ENCODE data around the gene POLL. TPM values are rescaled to one million over a fixed set of nuclear protein-coding genes. Genes with fewer than 3 reads are reported as not detected.
"Not testable (repeated sequence)": the region's sequence is repeated elsewhere in the genome, so short reads cannot be mapped to it uniquely, and the experiment has no call there.

Gene POLL
- total and polyA plus RNA-seq, 11 donors = 12.3 to 21.6 (median 17.7) TPM

DNA sequence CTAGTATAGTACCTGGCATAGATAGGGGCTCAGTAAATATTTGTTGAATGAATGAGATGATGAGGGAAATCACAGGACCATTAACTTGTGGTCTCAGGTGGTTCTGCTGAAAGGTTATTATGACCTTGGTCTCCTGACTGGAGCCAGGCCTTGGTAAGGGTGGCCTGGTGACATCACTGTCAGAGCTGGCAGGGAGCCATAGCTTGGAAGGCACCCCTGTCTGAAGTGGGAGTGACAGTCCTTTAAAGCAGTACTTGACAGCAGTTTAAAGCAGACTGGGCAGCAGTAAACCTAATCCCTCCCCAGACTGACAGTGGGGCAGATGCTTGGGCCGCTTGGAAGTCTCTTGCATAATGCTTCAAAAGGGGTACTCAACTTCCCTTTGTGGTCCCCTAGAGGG lies 13.5 kb upstream of the POLL start:
- Histone ChIP-seq H3K4me3 (no peak overlapping the region), H3K36me3 (peaks cover 0 to 42% (median 14%) of the 10 kb centered on the region in 9 donors), H3K27ac (no peak overlapping the region), H3K9me3 (no peaks in the 10 kb centered on the region), H3K27me3 (no peaks in the 10 kb centered on the region), H3K4me1 (peaks cover 0 to 16% (median 4%) of the 10 kb centered on the region in 12 donors)
- 31 to 60% (median 47%) methylated on average over 1 of the region's 1 CpG for WGBS, 4 donors
- intact Hi-C loops (cut with DNase I) = loop anchor here in 3 of 10 donors (5.0 to 10.0 kb wide), 3 partner anchors 93 to 473 kb away; partner anchors contain the start of genes FBXW4 (in 1 of the 3) and NPM3 (in 1 of the 3)
- DNase-seq (peak in 4 of 5 donors; percentile 43 to 77 (median 58)), ATAC-seq (peak; percentile 59 to 86 (median 75))
- TF ChIP-seq POLR2A (IDR thresholded peaks at IDR 0.05) = no peak
- TF ChIP-seq, protein P1, sequence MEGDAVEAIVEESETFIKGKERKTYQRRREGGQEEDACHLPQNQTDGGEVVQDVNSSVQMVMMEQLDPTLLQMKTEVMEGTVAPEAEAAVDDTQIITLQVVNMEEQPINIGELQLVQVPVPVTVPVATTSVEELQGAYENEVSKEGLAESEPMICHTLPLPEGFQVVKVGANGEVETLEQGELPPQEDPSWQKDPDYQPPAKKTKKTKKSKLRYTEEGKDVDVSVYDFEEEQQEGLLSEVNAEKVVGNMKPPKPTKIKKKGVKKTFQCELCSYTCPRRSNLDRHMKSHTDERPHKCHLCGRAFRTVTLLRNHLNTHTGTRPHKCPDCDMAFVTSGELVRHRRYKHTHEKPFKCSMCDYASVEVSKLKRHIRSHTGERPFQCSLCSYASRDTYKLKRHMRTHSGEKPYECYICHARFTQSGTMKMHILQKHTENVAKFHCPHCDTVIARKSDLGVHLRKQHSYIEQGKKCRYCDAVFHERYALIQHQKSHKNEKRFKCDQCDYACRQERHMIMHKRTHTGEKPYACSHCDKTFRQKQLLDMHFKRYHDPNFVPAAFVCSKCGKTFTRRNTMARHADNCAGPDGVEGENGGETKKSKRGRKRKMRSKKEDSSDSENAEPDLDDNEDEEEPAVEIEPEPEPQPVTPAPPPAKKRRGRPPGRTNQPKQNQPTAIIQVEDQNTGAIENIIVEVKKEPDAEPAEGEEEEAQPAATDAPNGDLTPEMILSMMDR (IDR thresholded peaks at IDR 0.05) = no peak

DNA sequence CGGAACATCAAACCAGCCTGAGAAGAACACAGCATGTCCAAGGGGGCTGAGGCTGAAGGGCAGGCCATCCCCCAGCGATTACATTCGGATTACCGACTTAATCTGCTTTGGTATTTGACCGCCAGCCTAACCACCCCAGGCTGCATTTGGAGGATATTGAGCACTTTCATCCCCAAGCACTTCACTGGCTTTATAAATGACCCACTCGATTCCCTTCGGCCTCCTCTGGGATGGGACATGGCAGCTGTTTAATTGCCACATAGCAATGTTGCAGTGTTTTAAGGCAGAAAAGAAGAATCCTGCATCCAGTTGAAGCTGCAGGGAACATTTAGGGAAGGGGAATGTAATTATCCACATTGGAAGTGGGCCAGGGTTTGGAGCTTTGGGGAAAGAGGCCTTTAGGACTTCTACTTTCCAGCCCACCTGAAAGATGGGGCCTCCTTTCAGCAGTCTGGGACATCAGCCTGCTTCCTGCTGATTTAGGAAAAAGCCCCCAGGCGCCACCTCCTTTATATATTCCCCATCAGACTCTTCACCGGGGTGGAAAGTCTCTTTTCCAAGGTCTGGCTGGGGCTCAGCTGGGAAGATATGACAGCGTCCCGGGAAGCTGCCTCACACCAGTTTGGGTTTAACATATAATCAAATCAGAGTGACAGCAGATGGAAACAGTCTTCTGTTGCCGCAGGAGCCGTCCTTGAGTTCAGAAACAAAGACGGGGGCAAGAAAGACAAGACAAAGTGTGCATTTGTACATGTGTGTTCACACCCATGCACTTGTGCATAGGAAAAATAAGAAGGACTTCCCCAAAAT lies 9.2 kb upstream of the POLL start:
- TF ChIP-seq, protein P1 (IDR thresholded peaks at IDR 0.05) = no peak
- TF ChIP-seq POLR2A (IDR thresholded peaks at IDR 0.05) = no peak
- H3K27me3 ChIP-seq = no peaks in the 10 kb centered on the region
- ATAC-seq (no peak), DNase-seq (no peak)
- no peak overlapping the region for H3K4me3 ChIP-seq
- intact Hi-C loops (cut with DNase I) = no loop called here
- peaks cover 0 to 24% (median 7%) of the 10 kb centered on the region in 12 donors for H3K4me1 ChIP-seq
- no peak overlapping the region for H3K27ac ChIP-seq
- H3K36me3 ChIP-seq = peaks cover 0 to 18% (median 0%) of the 10 kb centered on the region in 9 donors
- WGBS, 4 donors = 82 to 85% (median 84%) methylated on average over 14 of the region's 14 CpGs
- no peaks in the 10 kb centered on the region for H3K9me3 ChIP-seq

DNA sequence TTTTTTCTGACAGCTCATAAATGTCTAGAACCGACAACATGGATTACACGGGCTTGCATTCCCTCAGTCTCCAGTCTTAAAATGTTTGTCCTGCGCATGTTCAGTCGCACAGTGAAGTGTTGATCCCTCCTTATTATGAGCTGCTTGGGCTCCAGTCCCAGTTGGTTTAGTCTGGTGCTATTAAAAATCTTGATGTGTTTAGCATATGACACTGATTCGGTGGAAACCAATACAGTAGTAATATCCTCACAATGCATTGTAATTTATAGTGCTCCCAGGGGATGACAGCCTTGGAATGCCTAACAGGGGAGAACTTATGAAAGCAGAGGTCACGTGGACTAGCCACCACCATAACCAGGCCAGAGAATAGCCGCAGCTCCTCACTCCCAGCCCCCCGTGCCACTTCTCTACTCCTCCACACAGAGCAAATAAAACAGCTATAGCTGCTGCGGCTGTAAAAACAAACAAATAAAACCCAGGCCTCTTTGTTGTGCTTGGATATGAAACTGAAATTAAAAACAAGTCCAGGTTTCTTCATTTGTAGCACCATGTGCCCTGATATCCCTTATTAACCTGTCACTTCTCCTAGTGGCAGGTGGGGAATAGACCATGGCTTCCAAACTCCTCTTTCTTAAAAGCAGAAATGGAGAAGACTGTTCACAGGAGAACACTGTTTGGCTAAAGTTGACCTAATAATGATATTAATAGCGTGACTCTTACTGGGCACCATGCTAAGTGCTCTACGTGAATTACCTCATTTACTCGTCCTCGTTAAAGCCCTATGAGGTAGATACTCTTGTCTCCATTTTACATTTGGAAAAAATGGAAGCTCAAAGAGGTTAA lies 7.8 kb upstream of the POLL start:
- peak overlapping the region in 2 of 12 donors; percentile 5 to 39 for H3K27ac ChIP-seq
- intact Hi-C loops (cut with DNase I) = no loop called here
- TF ChIP-seq, protein P1 (IDR thresholded peaks at IDR 0.05) = no peak
- TF ChIP-seq POLR2A (IDR thresholded peaks at IDR 0.05) = no peak

DNA sequence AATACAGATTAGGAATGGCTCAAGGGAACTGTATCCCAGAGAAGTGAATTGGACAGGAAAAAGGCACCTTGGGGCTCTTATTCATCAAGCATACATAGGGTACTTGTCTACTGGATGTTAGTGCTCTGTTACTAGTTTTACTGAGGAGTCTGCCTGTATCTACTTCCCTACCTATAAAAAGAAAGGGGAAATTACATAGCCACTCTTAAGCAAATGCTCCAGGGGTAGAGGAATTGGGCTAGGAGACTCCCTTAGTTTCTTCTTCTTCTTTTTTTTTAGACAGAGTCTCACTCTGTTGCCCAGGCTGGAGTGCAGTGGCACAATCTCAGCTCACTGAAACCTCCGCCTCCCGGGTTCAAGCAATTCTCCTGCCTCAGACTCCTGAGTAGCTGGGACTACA lies 5.3 kb upstream of the POLL start:
- ATAC-seq = peak in 1 of 4 donors; percentile 25
- DNase-seq; H3K27me3 ChIP-seq; H3K9me3 ChIP-seq; intact Hi-C loops (cut with DNase I); H3K4me3 ChIP-seq: not testable (repeated sequence)
- 64 to 100% (median 86%) methylated on average over 2 of the region's 2 CpGs for WGBS, 4 donors
- peaks cover 0 to 15% (median 0%) of the 10 kb centered on the region in 9 donors for H3K36me3 ChIP-seq
- peaks cover 0 to 23% (median 8%) of the 10 kb centered on the region in 12 donors for H3K4me1 ChIP-seq
- peak overlapping the region in 1 of 12 donors; percentile 10 for H3K27ac ChIP-seq

More for the DNA sequence above, 7.8 kb upstream of the POLL start:
- ATAC-seq (peak in 3 of 4 donors; percentile 53 to 87 (median 59)), DNase-seq (peak in 2 of 5 donors; percentile 38)
- peaks cover 0 to 18% (median 0%) of the 10 kb centered on the region in 9 donors for H3K36me3 ChIP-seq
- H3K4me3 ChIP-seq = no peak overlapping the region
- WGBS, 4 donors = 56 to 75% (median 61%) methylated on average over 13 of the region's 13 CpGs
- peaks cover 0 to 15% (median 2%) of the 10 kb centered on the region in 12 donors for H3K4me1 ChIP-seq
- H3K27me3 ChIP-seq = no peaks in the 10 kb centered on the region
- no peaks in the 10 kb centered on the region for H3K9me3 ChIP-seq

All from heart left ventricle (tissue), 16 donors.